Measurements from ENCODE around the gene FAM131A.

DNA sequence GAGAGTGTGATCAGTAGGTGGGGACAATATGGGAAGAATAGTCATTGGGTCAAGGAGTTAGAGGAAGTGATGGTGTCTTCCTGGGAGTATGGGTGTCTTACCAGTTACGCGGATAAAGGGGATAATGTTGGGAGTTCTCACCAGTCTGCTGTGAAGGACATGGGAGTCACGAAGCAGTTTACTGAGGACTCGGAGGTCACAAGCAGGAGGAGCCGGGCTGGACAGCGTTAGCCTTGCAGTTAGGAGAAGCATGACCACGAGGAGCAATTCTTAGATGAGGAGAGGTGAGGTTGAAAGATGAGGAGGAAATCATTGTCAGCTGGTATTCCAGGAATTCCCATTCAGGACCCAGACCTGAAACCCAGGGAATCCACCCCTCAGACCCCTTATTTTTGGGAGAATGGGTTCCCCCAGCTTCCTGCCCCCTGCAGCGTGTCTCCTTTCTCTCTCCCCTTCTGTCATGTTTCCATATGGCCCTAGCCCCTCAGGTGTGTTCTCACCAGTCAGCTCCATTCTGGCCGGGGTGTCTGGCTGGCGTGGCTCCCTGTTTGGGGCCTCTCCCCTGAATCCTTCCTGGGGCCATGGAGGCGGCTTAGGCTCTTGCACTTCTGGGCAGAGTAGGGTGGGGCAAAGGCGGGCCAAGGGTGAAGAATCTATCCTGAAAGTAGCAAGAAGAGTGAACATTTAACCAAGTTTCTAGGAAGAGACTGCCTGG lies 38.5 kb downstream of the FAM131A start:
- TF ChIP-seq, protein P1, sequence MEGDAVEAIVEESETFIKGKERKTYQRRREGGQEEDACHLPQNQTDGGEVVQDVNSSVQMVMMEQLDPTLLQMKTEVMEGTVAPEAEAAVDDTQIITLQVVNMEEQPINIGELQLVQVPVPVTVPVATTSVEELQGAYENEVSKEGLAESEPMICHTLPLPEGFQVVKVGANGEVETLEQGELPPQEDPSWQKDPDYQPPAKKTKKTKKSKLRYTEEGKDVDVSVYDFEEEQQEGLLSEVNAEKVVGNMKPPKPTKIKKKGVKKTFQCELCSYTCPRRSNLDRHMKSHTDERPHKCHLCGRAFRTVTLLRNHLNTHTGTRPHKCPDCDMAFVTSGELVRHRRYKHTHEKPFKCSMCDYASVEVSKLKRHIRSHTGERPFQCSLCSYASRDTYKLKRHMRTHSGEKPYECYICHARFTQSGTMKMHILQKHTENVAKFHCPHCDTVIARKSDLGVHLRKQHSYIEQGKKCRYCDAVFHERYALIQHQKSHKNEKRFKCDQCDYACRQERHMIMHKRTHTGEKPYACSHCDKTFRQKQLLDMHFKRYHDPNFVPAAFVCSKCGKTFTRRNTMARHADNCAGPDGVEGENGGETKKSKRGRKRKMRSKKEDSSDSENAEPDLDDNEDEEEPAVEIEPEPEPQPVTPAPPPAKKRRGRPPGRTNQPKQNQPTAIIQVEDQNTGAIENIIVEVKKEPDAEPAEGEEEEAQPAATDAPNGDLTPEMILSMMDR (IDR thresholded peaks at IDR 0.05), result no peak
- no peak for TF ChIP-seq JUN (CRISPR knock-in tag; IDR thresholded peaks at IDR 0.05)
- no peak for TF ChIP-seq NR2C2 (CRISPR knock-in tag; IDR thresholded peaks at IDR 0.05)
- no peak for TF ChIP-seq CREB1 (CRISPR knock-in tag; IDR thresholded peaks at IDR 0.05)
- TF ChIP-seq, protein P2, sequence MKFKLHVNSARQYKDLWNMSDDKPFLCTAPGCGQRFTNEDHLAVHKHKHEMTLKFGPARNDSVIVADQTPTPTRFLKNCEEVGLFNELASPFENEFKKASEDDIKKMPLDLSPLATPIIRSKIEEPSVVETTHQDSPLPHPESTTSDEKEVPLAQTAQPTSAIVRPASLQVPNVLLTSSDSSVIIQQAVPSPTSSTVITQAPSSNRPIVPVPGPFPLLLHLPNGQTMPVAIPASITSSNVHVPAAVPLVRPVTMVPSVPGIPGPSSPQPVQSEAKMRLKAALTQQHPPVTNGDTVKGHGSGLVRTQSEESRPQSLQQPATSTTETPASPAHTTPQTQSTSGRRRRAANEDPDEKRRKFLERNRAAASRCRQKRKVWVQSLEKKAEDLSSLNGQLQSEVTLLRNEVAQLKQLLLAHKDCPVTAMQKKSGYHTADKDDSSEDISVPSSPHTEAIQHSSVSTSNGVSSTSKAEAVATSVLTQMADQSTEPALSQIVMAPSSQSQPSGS (CRISPR knock-in tag; IDR thresholded peaks at IDR 0.05; ENCODE audit: borderline replicate concordance, low read depth), result no peak
- TF ChIP-seq, protein P3, sequence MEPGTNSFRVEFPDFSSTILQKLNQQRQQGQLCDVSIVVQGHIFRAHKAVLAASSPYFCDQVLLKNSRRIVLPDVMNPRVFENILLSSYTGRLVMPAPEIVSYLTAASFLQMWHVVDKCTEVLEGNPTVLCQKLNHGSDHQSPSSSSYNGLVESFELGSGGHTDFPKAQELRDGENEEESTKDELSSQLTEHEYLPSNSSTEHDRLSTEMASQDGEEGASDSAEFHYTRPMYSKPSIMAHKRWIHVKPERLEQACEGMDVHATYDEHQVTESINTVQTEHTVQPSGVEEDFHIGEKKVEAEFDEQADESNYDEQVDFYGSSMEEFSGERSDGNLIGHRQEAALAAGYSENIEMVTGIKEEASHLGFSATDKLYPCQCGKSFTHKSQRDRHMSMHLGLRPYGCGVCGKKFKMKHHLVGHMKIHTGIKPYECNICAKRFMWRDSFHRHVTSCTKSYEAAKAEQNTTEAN (CRISPR knock-in tag; IDR thresholded peaks at IDR 0.05), result no peak

Measured in WTC11 (cell line).